HG03575 (cell line): ENCODE measurements around the gene RAP1A.

ENCODE experiments used
- ATAC-seq: cut with Tn5 transposase; IDR thresholded peaks from one replicate; pipeline ENCODE4 v1.9.1; 2021; ENCODE audit not compliant: unreplicated experiment, insufficient number of reproducible peaks, low FRiP score; ENCODE audit errors: extremely low read depth

Gene RAP1A

DNA sequence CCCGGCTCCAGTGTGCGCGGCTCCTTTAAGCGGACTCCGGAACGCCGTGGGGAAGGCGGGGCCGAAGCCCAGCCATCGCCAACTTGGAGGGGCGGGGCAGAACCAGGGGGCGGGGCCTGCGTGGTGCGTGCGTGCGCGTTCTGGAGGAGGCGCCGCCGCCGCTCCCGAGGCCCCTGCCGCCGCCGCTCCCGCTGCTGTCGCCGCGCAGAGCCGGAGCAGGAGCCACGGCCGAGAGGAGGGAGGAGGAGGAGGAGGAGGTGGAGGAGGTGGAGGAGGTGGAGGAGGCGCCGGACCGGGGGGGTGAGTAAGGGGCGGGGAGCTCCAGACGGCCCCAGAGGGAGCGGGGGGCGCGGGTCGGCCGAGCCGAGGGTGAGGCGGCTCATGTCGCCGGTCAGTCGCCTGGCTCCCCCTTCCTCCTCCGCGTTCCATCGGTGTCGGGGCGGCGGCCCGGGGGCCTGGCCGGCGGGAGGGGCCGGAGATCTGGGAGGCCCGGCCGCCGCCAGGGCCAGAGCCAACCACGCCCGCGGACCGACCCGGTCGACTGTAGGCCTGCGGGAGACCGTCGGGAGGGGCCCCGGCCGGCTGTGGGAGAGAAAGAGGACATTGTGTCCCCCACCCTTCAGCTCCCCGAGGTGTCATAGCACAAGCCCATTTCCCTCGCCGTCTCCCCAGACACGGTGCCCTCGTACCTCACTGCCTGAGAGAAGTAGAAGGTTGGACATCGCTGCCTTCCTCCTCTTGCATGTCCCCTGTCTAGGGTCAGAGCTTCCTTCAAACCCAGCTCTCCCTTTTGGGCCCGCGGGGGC, at the start of gene RAP1A:
TSS of gene RAP1A (plus strand) at position 155 of the 806 bp plus-strand sequence. CDS start 71,572 bp downstream, outside the sequence.
- ATAC-seq: no peak

GRCh38 chr1:111569913-111570312, 49.7 kb upstream of the RAP1A start:
- no peak for ATAC-seq

- no peak for ATAC-seq
These were observed 48.8 kb upstream of the RAP1A start for GRCh38 chr1:111570781-111571181.

DNA sequence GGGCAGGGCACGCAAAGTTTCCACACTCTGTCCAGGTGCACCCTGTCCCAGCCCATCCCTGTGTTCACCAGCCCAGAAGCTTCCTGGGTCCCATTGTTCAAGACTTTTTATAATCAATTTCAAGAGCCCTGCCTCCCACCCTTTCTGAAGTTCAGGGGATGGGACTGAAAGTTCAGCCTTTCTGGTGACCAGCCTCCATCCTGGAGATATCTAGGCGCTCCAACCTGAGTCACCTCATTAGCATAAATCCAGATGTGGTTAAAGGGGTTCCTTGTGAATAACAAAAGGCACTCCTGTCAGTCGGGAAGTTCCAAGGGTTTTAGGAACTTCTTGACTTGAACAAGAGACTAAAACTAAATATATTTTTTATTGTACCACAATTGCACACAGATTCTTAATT, 48.4 kb upstream of the RAP1A start:
- no peak for ATAC-seq

DNA sequence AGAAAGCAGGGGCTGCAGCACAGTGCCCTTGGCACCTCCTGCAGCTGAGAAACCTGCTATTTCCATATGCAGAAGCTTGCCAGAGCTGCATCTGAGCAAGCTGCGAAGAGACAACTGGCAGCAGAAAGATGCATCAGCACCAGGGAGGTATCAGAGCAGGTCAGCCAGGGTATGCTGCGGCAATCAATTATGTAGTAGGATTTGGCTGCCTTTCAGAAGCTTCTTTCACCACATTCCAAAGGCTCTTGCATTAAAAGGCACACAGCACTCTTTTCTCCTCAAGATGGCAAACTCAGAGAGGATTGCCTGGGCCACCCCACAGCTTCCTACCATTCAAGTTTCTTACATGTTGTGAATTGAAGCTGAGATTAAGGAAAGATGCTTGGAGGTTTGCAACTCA, 47.6 kb upstream of the RAP1A start:
- ATAC-seq: no peak

DNA sequence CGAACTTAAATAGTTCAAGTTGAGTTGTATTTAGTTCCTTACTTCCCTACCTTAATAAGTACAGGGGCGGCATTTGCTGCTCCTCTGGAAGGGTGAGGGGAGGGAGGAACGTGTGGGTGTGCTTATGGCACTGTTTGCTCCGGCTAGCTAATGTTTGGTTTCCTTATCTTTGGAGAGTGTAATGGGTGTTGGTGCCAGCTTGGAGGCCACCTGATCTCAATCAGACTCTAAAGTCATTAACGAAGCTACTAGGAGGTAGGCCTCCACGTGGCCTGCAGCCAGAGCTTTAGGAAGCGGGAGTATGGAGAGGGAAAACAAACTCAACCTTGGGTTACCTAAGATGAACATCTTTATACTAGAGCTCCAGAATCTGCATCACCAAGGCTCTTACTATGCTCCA, 43.0 kb upstream of the RAP1A start:
- no peak for ATAC-seq

DNA sequence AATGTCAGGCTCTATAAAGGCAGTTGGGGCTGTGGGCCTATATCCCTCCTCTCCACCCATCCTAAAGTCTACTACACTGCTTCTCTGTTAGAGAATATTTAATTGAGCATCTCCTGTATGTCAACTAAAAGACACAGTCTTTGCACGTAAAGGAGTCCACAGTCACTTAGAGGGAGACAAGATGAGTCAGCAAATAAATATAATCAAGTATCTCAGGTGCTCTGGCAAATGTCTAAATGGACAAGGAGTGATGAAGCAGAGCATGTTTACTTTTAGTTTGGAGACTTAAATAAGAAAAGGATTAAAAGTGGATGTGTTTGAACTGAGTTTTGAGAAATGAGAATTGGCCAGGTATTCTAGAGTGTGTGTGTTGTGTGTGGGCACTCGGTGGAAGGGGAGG, 41.8 kb upstream of the RAP1A start:
- ATAC-seq: no peak

DNA sequence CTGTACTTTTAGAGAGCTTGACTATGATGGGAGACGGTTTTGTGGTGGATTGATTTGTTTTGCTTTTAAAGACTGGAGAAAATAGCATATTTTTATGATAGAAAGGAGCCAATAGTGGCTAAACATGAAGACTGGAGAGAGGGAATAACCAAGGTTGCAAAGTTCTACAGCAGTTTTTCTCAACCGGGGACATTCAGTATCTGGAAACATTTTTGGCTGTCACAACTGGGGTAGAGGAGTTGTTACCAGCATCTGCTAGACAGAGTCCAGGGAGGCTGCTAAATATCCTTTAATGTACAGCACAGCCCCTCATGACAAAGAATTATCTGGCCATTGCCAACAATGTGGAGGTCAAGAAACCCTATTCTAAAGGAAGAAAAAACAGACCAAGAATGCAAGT, 38.4 kb upstream of the RAP1A start:
- ATAC-seq: no peak

- no peak for ATAC-seq
These were observed 37.6 kb upstream of the RAP1A start for GRCh38 chr1:111582016-111582415.

GRCh38 chr1:111582644-111583618, 36.7 kb upstream of the RAP1A start:
- no peak for ATAC-seq

- no peak for ATAC-seq
These were observed 34.0 kb upstream of the RAP1A start for GRCh38 chr1:111585447-111586086.

- ATAC-seq: no peak
These were observed 33.5 kb upstream of the RAP1A start for GRCh38 chr1:111586112-111586511.

- ATAC-seq: no peak
These were observed 31.9 kb upstream of the RAP1A start for GRCh38 chr1:111587509-111588174.

- no peak for ATAC-seq
These were observed 27.7 kb upstream of the RAP1A start for GRCh38 chr1:111591937-111592336.

GRCh38 chr1:111592389-111593361, 26.9 kb upstream of the RAP1A start:
- peak; percentile 49 for ATAC-seq

- ATAC-seq: no peak
These were observed 25.9 kb upstream of the RAP1A start for GRCh38 chr1:111593403-111594305.

GRCh38 chr1:111594306-111594693, 25.3 kb upstream of the RAP1A start:
- no peak for ATAC-seq
